HepG2 (cell line): ENCODE data around the gene PLEKHB1. TPM values are rescaled to one million over a fixed set of nuclear protein-coding genes. Genes with fewer than 3 reads are reported as not detected.
A peak's percentile ranks its signal among the peaks of the same experiment; 100 is the strongest.

Experiments
- ARNT2 ChIP-seq: sonication (generic); formaldehyde crosslinking; IDR thresholded peaks from 2 replicates; pipeline ENCODE4 v1.8.0; 2022; ENCODE audit warnings: mild to moderate bottlenecking, low read depth, missing genetic modification reagents, moderate library complexity
- CCAR2 ChIP-seq: fragments of 200-400 bp; formaldehyde crosslinking; optimal IDR thresholded peaks from 2 replicates; pipeline ENCODE3; 2018; ENCODE audit warnings: low read depth, mild to moderate bottlenecking, low read length, moderate library complexity
- CENPT ChIP-seq: sonication (generic); formaldehyde crosslinking; IDR thresholded peaks from 2 replicates; pipeline ENCODE4 v1.8.0; 2022; ENCODE audit warnings: low read depth, mild to moderate bottlenecking, moderate library complexity, missing genetic modification reagents
- CHD4 ChIP-seq: fragments of 200-600 bp; sonication (generic); IDR thresholded peaks from 2 replicates; pipeline ENCODE4 v1.7.0; 2017; ENCODE audit warnings: mild to moderate bottlenecking, low read length, borderline replicate concordance
- FIP1L1 ChIP-seq: fragments of 200-400 bp; formaldehyde crosslinking; IDR thresholded peaks from 2 replicates; pipeline ENCODE4 v1.6.1; 2018; ENCODE audit warnings: low read depth, mild to moderate bottlenecking, low read length, moderate library complexity, borderline replicate concordance; ENCODE audit not compliant: insufficient read depth
- FOSL2 ChIP-seq: sonication (generic); formaldehyde crosslinking; IDR thresholded peaks from 2 replicates; pipeline ENCODE4 v1.4.0; 2020; ENCODE audit warnings: missing genetic modification reagents
- KDM5A ChIP-seq: fragments of 200-600 bp; sonication (generic); IDR thresholded peaks from 2 replicates; pipeline ENCODE4 v1.7.0; 2018; ENCODE audit warnings: antibody characterized with exemption, mild to moderate bottlenecking, low read length, borderline replicate concordance
- MBD4 ChIP-seq: IDR thresholded peaks from 2 replicates; pipeline ENCODE4 v1.6.1; 2012; ENCODE audit warnings: low read length, inconsistent platforms, borderline replicate concordance
- POLR2AphosphoS2 ChIP-seq: IDR thresholded peaks from 2 replicates; pipeline ENCODE4 v1.6.1; 2011; ENCODE audit warnings: low read depth, low read length, improper control_type of control experiment
- PPARG ChIP-seq: conservative IDR thresholded peaks from 2 replicates; pipeline ENCODE4 v1.6.1; 2016; ENCODE audit warnings: missing biosample characterization, missing genetic modification reagents
- SALL1 ChIP-seq: sonication (generic); formaldehyde crosslinking; IDR thresholded peaks from 2 replicates; pipeline ENCODE4 v1.8.0; 2022; ENCODE audit warnings: mild to moderate bottlenecking, missing genetic modification reagents
- SALL2 ChIP-seq: sonication (generic); formaldehyde crosslinking; IDR thresholded peaks from 2 replicates; pipeline ENCODE4 v1.8.1; 2023; ENCODE audit warnings: mild to moderate bottlenecking, missing genetic modification reagents, inconsistent platforms
- XBP1 ChIP-seq: sonication (generic); formaldehyde crosslinking; IDR thresholded peaks from 2 replicates; pipeline ENCODE4 v1.5.0; 2020; ENCODE audit warnings: missing genetic modification reagents
- ZNF124 ChIP-seq: sonication (generic); formaldehyde crosslinking; IDR thresholded peaks from 2 replicates; pipeline ENCODE4 v1.4.0; 2020; ENCODE audit warnings: missing genetic modification reagents
- ZNF550 ChIP-seq: sonication (generic); formaldehyde crosslinking; IDR thresholded peaks from 2 replicates; pipeline ENCODE4 v1.4.0; 2020; ENCODE audit warnings: mild to moderate bottlenecking, missing genetic modification reagents, borderline replicate concordance
- ZNF614 ChIP-seq: IDR thresholded peaks from 2 replicates; pipeline ENCODE4 v1.6.1; 2018; ENCODE audit warnings: missing biosample characterization, missing genetic modification reagents, inconsistent platforms, borderline replicate concordance
- ZNF644 ChIP-seq: IDR thresholded peaks from 2 replicates; pipeline ENCODE4 v1.6.1; 2016; ENCODE audit warnings: low read depth
- ZNF652 ChIP-seq: IDR thresholded peaks from 2 replicates; pipeline ENCODE4 v1.6.1; 2016; ENCODE audit warnings: low read depth, borderline replicate concordance
- ZSCAN21 ChIP-seq: sonication (generic); formaldehyde crosslinking; IDR thresholded peaks from 2 replicates; pipeline ENCODE4 v1.8.0; 2022; ENCODE audit warnings: mild to moderate bottlenecking, missing genetic modification reagents, moderate library complexity, borderline replicate concordance
- polyA plus RNA-seq, 8 experiments: library from polyadenylated mRNA; depleted of rRNA in 3 of 8; stranded (reverse) in 7 of 8; unstranded in 1 of 8; fragments of >200 nt; fragmentation: Illumina TruSeq in 4 of 8; extraction: Trizol in 4 of 8; gene quantifications; 2 replicates each; pipeline versions ENCODE4 v1.2.1 to v1.2.3, GENCODE V29; 2011 to 2016; ENCODE audit warnings: low read depth in 4 of 8, missing spikeins in 1 of 8, mixed read lengths in 1 of 8; ENCODE audit not compliant: insufficient read depth in 1 of 8
- total RNA-seq, 5 experiments: library from RNA; depleted of rRNA; stranded (reverse); fragments of >200 nt; fragmentation: Illumina TruSeq; extraction: Trizol; gene quantifications; 2 replicates each; pipeline ENCODE4 v1.2.3, GENCODE V29; 2016; ENCODE audit warnings: low read depth in 1 of 5
- TF ChIP-seq, protein P1 (sequence below): IDR thresholded peaks from 2 replicates; pipeline ENCODE4 v1.6.1; 2016; ENCODE audit warnings: missing genetic modification reagents, missing compliant biosample characterization
- TF ChIP-seq, protein P2 (sequence below): sonication (generic); formaldehyde crosslinking; IDR thresholded peaks from 2 replicates; pipeline ENCODE4 v1.4.0; 2020; ENCODE audit warnings: mild to moderate bottlenecking, missing genetic modification reagents
- TF ChIP-seq, protein P3 (sequence below): sonication (generic); formaldehyde crosslinking; IDR thresholded peaks from 2 replicates; pipeline ENCODE4 v1.5.0; 2020; ENCODE audit warnings: missing genetic modification reagents, mild to moderate bottlenecking, borderline replicate concordance
- TF ChIP-seq, protein P4 (sequence below): sonication (generic); formaldehyde crosslinking; IDR thresholded peaks from 2 replicates; pipeline ENCODE4 v1.4.0; 2020; ENCODE audit warnings: low read depth, mild to moderate bottlenecking, missing genetic modification reagents
- TF ChIP-seq, protein P5 (sequence below): sonication (generic); formaldehyde crosslinking; IDR thresholded peaks from 2 replicates; pipeline ENCODE4 v1.8.0; 2022; ENCODE audit warnings: mild to moderate bottlenecking, missing genetic modification reagents, borderline replicate concordance

PLEKHB1 gene
- total and polyA plus RNA-seq, 2 of the 13 experiments (the other 11 are each of a cell fraction or from before 2014, with no cell fraction given) = 68.0 to 99.3 TPM

DNA sequence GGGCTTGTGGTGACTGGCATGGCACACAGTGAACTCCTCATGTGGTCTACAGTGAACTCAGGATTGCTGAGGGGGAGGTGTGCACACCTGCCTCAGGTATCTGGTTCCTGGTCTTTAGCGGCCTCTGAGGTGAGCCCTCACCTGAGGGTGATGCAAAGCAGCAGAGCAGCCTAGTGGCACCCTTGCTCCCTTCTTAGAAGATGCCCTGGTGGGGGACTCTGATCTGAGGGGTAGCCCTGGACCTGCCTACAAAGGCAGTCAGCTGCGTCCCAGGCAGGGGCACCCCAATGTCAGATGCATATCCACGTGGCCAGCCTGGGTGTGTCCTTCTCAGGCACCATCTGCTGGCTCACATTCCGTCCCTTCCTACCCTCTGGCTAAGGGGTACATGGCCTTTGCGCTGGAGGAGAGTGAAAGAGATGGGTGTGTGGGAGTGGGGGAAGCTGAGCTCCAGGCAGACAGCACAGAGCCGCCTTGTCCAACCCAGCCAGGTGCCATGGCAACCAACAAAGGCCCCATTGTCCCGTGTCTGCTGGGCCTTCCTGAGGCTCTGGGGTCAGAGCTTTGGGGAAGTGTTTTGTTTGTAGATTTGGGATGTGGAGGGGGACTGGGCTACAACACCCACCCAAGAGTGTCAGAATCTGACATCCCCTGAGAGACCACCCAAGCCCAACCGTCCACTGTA is 5.8 kb downstream of the PLEKHB1 start (continued):
- TF ChIP-seq SALL1 (peak; percentile 78), FOSL2 (peak; percentile 43; the same call in 1 of the 2 replicates), CENPT (CRISPR knock-in tag) (no peak), MBD4 (no peak), ZNF644 (CRISPR knock-in tag) (peak; percentile 52; the same call in 1 of the 2 replicates), SALL2 (CRISPR knock-in tag) (no peak), POLR2AphosphoS2 (0 out of 2 replicates have a peak, but pooled peaks have one; percentile 47), KDM5A (no peak), ZNF550 (CRISPR knock-in tag) (no peak), ZNF652 (CRISPR knock-in tag) (no peak), FIP1L1 (no peak), PPARG (peak; percentile 71), ZNF614 (CRISPR knock-in tag) (peak; percentile 75; the same call in 1 of the 2 replicates), CCAR2 (no peak), ZNF124 (CRISPR knock-in tag) (no peak), CHD4 (peak; percentile 43; the same call in 1 of the 2 replicates), ZSCAN21 (CRISPR knock-in tag) (peak; percentile 39; the same call in 1 of the 2 replicates), XBP1 (CRISPR knock-in tag) (no peak), ARNT2 (CRISPR knock-in tag) (peak; percentile 59; the same call in 1 of the 2 replicates)
- TF ChIP-seq, protein P1, sequence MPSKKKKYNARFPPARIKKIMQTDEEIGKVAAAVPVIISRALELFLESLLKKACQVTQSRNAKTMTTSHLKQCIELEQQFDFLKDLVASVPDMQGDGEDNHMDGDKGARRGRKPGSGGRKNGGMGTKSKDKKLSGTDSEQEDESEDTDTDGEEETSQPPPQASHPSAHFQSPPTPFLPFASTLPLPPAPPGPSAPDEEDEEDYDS (CRISPR knock-in tag) = peak; percentile 57
- TF ChIP-seq, protein P2, sequence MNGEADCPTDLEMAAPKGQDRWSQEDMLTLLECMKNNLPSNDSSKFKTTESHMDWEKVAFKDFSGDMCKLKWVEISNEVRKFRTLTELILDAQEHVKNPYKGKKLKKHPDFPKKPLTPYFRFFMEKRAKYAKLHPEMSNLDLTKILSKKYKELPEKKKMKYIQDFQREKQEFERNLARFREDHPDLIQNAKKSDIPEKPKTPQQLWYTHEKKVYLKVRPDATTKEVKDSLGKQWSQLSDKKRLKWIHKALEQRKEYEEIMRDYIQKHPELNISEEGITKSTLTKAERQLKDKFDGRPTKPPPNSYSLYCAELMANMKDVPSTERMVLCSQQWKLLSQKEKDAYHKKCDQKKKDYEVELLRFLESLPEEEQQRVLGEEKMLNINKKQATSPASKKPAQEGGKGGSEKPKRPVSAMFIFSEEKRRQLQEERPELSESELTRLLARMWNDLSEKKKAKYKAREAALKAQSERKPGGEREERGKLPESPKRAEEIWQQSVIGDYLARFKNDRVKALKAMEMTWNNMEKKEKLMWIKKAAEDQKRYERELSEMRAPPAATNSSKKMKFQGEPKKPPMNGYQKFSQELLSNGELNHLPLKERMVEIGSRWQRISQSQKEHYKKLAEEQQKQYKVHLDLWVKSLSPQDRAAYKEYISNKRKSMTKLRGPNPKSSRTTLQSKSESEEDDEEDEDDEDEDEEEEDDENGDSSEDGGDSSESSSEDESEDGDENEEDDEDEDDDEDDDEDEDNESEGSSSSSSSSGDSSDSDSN (CRISPR knock-in tag) = peak; percentile 54; the same call in 1 of the 2 replicates
- TF ChIP-seq, protein P3, sequence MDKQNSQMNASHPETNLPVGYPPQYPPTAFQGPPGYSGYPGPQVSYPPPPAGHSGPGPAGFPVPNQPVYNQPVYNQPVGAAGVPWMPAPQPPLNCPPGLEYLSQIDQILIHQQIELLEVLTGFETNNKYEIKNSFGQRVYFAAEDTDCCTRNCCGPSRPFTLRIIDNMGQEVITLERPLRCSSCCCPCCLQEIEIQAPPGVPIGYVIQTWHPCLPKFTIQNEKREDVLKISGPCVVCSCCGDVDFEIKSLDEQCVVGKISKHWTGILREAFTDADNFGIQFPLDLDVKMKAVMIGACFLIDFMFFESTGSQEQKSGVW = no peak
- TF ChIP-seq, protein P4, sequence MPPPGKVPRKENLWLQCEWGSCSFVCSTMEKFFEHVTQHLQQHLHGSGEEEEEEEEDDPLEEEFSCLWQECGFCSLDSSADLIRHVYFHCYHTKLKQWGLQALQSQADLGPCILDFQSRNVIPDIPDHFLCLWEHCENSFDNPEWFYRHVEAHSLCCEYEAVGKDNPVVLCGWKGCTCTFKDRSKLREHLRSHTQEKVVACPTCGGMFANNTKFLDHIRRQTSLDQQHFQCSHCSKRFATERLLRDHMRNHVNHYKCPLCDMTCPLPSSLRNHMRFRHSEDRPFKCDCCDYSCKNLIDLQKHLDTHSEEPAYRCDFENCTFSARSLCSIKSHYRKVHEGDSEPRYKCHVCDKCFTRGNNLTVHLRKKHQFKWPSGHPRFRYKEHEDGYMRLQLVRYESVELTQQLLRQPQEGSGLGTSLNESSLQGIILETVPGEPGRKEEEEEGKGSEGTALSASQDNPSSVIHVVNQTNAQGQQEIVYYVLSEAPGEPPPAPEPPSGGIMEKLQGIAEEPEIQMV (CRISPR knock-in tag) = no peak
- TF ChIP-seq, protein P5, sequence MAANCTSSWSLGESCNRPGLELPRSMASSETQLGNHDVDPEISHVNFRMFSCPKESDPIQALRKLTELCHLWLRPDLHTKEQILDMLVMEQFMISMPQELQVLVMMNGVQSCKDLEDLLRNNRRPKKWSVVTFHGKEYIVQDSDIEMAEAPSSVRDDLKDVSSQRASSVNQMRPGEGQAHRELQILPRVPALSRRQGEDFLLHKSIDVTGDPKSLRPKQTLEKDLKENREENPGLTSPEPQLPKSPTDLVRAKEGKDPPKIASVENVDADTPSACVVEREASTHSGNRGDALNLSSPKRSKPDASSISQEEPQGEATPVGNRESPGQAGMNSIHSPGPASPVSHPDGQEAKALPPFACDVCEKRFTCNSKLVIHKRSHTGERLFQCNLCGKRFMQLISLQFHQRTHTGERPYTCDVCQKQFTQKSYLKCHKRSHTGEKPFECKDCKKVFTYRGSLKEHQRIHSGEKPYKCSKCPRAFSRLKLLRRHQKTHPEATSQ (CRISPR knock-in tag) = no peak
